KG1 (cell line): ENCODE measurements around the gene EFNA5.

Source experiments
- DNase-seq: peaks from one replicate; lab custom pipeline; 2025; lab: John Stamatoyannopoulos, UW

The EFNA5 gene

DNA sequence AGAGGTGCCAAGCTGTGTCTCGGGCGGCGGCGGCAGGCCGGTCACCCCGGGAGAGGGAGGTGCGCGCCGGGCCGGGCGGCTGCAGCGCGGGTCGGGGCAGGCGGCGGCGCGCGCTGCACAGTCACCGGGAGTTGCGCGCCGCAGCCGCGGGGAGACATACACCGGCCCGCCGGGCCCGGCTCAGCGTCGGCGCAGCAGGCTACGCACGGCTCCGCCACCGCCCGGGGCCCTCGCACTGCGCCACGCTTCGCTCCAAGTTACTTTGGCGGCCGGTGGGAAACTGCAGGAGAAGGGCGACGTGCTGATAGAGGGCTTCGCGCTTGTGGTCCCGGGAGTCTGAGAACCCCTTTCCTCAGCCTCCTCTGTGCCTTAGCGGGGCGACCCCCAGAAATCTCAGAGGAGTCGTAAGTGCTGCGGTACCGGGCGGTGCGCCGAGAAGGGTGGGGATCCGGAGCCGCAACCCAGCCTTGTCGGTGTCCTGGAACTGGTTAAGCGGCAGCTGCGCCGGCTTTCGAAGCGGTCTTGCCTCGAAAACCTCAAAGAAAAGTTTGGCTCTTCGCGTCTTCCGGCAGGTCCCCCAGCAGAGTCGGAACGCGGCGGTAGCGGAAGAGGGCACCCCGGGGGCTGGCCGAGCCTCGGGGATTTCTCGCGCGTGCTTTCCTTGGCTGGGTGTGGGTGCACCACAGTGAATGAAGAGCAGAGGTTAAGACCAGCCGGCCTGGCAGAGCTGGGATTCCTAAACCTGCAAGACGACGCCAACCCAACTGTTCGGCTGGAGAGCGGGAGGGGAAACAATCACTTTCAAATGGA, at the start of gene EFNA5:
EFNA5 (minus strand) TSS at position 6 of the 810 bp plus-strand sequence.
- DNase-seq = no peak

DNA sequence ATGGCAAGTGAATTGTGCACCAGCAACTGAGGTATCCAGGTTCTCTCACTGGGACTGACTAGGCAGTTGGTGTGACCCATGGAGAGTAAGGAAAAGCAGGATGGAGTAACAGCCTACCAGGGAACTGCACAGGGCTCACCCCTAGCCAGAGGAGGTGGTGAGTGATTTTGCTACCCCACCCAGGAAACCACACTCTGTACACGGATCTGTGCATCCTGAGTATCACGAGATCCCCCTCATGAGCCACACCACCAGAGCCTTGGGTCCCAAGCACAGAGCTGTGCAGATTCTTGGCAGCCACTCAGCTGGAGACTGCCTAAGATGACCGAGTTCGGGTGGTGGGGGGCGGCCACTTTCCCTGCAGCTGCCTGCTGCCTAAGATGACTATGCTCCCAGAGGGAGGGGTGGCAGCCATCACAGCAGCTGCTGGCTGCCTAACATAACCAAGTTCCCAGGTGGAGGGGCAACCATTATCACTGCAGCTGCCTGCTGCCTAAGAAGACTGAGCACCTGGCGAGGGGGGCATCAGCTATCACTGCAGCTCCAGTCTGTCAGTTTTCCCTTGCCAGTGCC, 48.4 kb upstream of the EFNA5 start:
- DNase-seq = no peak

DNA sequence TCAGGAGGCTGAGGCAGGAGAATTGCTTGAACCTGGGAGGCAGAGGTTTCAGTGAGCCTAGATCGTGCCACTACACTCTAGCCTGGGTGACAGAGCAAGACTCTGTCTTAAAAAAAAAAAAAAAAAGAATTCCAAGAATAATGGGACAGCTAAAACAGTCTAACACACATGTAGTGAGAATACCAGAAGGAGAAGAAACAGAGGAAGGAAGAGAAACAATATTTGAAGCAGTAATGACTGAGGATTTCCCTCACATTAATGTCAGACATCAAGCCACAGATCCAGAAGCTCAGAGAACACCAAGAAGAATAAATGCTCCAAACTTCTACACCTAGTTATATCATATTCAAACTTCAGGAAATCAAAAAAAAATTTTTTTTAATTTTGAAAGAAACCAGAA, 47.1 kb upstream of the EFNA5 start:
- DNase-seq = no peak

DNA sequence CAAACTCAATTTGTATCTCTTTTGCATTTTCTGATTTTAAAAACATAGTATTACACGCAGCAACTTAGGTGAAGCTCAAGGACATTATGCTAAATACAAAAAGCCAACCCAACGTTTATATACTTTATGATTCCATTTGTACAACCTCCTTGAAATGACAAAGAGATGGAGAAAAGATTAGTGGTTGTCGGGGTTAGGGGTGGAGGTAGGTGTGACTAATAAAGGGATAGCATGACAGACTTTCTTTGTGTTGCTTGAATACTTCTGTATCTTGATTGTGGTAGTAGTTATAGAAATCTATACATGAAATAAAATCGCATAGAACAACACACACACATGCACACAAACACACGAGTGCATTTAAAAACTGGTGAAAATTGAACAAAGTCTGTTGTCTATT, 42.5 kb upstream of the EFNA5 start:
- DNase-seq = no peak

DNA sequence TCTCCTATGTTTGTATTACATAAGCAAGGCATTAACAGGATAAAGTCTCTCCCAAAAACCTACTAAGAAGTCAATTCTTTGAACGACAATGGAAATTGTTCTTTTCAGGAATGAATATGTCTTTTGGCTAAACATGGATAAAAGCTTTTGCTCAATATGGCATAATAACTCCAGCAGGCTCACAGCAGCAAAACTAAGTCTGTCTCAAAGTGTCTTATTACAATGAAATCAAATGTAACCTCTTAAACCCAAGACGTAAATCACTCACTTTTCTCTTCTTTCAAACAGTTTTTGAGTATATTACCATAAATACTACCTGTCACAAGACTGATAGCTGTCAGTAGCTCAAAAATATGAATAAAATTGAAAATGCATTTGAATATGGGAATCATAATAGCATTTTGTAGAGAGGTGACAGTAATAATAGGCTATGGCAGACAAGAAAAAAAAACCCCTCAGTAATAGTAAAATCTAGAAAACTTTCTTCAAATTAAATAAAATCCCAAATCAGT, 41.7 kb upstream of the EFNA5 start:
- no peak for DNase-seq

DNA sequence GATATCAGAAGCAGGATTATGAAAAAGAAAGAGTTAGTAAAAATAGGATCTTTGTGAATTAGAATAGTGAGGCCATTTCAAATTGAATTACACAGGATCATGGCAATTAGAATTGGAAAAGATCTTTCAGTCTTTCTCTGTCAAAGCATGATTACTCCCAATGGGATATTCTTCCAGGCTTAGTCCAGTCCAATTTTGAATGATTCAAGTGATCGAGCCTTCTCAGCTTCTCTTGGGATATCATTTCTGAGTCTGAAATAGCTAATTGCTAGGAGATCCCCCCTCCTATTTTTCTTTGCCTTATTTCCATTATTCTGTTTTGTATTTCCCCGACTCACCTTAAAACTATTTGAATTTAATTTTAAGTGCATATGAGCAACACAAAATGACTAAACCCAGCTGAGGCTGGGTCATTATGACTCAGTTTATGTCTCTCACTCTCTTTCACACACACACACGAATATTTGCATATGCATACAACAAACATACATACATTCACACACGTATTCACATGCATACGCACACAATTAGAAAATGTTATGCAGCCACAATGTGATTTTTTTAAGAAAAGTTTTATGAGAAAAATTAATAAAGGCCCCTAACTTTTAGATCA, 34.8 kb upstream of the EFNA5 start:
- no peak for DNase-seq

DNA sequence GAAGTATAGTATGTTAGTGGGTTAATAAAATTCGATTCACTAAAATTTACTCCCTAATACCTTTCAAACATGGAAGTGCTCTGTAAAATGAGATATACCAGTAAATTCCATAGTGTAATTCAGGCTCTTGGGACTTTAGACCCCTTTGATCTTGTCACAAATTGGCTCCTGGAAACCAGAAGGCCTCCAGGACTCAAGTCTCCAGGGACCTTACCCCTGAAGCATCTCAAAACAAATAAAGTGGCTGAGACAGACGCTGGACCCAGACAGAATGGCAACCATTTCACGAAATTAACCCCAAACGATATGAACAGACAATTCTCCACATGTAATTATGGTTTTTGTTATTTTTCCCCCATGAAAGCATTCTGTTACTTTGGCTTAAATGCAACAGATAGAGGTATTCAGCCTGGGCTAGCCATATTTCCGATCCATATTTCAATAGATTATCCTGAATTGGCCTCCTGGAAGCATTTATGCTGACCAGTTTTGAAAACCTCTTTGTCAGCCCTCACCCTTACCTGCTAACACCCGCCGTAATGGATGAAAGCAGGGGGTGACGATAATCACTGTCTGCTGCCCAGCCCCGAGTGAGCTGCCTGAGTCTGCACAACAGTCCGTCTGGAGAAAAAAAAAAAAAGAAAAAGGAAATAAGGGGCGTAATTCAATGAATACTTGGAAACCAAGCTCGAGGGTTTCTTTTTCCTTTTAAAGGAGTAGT, 34.1 kb upstream of the EFNA5 start:
- DNase-seq = no peak

DNA sequence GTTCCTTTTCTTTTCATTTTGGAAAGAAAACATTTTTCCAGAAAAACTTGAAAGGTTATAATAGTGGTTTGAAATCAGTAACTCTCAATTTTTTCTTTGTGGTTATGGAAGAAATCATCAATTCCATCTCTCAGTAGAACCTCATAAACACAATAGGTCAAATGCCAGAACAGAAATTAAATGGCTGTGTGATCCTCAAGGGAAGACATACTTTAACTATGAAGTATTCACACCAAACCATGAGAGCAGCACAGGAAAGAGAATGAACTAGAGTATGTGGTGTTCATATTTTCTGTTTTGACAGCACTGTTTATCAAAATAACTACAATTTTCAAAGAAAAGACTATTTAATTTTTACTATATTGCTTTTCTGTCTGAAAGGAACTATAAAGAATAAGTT, 29.7 kb upstream of the EFNA5 start:
- DNase-seq = no peak

DNA sequence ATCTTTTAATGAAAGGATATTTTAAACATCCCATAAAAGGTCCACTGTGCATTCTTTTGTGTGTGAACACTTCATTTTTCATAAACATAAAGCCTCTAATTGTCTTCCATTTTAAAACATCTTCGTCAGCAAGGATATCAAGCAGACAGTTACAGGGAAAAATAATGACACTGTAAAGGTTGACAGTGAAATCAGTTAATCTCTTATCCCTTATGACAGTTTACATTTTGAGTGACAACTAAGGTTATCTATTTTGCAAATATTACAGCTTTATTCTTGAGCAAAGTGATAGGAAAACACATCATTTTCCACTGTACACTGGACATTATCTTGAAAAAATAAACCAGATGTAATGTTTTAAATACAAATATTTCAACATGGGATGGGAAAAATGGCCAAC, 28.7 kb upstream of the EFNA5 start:
- no peak for DNase-seq

DNA sequence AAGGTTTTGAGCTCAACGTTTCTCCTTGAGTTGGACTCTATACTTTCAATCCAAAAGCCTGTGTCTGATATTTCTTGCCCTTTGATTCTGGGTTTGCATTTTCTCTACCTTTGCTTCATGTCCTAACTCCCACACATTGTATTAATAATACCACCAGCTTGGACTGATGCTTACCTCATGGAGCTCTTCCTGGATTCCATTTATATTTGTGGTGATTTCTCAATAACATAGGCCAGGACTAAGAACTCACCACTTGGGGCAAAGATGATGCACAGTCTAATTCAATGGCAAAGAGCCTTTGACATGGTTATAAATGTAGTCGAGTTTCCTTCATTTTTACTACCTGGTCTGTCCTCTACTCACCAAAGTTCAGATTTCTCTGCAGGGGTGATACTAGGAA, 27.5 kb upstream of the EFNA5 start:
- DNase-seq = no peak

DNA sequence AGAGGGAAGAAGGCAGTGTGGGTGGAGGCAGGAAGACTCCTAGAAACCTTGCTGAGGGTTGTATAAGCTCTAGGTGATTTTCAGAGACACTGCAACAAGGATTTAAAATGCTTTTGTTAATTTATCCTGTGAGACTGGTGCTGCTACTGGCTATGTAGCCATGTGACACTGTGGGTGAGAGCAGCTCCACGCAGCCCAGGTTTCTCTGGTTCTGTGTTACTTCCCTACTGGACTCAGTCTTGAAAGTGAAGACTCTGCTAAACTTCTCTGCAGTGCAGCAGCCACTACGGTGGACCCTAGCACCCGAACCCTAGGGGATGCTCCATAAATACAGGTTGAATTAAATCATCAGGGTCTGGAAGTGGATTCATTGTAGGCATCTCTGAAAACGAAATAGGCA, 25.8 kb upstream of the EFNA5 start:
- DNase-seq = no peak

DNA sequence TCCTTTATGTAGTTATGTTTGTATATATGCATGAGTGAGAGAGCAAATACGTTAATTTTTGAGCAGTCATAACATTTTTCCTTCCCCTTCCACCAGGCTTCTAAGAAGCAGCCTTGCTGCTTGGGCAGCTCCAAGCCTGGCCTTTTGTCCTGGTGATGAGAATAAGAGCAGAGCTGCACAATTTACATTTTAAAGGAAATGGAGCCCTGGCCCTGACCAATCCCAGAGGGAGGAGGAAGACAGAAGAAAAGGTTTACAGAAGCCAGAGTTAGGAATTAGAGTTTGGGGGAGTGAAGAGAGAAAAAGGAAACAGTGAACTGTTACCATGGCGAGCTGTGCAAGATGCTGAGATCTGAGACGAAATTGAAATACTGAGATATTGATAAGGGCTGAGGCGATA, 25.3 kb upstream of the EFNA5 start:
- no peak for DNase-seq

DNA sequence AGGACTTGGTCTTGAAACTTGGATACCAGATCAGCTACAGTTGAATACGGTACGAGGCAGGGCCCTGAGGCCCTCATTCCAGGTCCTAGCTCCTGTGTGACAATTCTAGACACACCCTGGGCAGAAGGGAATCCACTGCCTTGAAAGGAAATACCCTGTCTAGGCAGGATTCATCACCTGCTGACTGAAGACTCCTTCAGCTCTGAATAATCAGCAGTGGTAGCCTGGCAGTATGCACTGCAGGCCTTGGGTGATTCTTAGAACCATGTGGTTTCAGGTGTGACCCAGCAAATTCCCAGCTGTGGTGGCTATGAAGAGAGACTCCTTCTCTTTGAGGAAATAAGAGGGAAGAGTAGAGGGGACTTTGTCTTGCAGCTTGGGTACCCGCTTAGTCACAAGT, 17.2 kb upstream of the EFNA5 start:
- no peak for DNase-seq

DNA sequence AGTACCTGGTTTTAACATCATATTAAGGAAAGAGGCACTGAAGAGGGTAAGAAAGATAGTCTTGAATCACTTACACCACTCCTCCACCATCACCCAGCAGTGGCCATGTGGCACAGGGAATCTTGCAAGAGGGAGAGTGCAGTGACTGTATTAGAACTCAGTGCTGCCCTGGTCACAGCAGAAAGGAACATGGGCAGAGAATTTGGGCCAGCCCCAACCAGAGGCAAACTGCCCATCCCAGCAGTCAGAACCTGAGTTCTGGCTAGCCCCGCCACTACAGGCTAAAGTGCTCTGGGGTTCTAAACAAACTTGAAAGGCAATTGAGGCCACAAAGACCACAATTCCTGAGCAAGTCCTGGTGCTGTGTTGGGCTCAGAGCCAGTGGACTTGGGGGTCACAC, 16.7 kb upstream of the EFNA5 start:
- no peak for DNase-seq

DNA sequence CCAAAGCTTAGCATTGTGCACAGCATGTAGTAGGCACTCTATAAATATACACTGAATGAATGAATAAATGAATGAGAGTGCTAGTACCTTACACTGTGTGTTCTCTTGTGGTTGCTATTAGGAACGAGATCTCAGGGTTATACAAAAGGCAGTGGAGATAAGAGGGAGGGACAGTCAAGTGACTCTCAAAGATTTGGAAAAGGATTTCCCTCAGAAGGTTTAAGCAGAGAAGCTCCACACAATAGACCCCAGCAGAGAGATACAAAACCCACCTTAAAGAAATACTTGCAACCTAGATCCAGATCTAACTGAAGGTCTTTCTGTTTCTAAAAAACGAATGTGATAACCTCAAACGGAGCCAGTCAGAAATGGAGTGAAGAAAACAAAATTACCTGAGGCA, 11.8 kb upstream of the EFNA5 start:
- no peak for DNase-seq

DNA sequence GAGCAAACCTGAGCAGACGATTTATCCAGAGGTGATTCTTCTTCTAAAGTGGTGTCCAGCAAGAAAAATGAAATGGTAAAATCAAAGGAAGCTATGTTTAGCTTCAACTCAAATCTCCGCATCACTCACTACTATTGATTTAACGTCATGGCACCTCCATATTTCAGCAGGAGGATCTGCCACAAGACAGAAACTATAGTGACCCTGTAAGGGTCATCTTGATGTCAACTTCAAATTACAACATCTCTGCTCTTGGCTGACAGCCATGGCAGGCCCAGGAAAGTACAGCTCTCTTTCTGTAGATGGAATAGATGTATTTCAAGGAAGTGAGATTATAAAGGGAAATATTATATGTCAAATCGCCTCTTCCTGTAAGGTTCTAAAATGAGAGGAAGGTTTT, 10.1 kb upstream of the EFNA5 start:
- DNase-seq = no peak

DNA sequence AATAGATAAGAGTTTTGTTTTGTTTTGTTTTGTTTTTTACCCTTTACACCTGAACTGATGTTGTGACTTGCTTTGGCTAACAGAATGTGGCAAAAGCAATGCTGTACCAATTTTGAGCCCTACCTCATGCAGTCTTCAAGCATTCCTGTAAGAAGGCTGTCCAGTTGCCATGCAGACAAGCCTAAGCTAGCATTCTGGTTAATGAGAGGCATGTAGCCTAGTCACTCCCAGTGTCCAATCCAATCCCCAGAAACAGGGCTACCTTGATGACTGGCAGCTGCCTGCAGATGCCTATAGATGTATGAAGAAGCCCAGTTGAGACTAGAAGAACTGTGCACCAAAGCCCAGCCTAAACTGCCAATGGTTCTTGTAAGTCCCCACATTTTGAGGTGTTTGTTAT, 9.4 kb upstream of the EFNA5 start:
- no peak for DNase-seq

DNA sequence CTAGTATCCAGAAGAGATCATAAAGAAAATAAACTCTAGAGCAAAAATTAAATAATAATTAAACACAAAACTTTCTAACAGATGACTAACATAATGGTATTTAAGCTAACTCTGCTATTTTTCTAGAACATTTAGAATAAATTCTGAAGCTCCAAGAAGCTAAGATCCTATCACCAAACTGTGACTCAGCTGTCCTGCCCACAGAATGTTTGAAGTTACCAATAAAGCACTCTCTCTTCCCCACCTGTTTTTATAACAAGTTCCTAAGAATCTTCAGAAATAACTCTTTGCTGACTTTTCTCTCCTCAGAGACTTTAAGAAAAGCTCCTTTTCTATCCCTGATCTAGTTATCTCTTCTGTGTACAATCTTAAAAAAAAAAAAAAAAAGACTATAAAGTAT, 6.0 kb upstream of the EFNA5 start:
- DNase-seq = no peak

DNA sequence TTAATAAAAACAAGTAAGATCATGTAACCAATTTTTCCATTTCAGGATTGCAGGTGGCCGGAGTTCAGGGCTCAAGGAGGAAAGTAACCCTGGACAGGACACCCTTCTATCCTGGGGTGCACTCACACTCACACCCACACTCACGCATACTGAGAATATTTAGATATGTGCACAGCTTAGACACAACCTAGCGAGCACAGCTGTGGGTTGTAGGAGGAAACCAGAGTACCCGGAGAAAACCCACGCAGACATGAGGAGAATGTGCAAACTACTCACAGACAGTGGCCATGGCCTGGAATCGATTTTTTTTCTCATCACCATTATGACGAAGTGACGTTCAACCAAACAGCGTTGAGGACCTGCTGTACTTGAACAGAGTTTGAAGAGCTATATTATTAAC, 4.5 kb upstream of the EFNA5 start:
- DNase-seq = no peak

DNA sequence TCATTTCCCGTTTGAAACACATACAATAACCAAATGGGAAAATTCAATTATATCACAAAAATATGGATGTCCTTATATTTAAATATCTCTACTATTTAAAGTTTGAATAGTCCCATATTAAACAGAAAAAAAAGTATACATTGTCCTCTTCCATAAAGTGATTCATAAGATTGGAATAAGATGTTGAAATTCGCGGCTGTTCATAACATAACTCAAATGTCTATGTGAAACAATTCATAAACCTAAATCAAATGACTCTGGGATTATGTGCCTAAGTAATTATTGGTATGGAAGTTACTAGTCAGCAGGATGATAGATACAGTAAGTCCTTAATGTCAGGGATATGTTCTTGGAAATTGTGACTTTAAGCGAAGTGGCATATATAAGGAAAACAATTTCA, 3.9 kb upstream of the EFNA5 start:
- no peak for DNase-seq

DNA sequence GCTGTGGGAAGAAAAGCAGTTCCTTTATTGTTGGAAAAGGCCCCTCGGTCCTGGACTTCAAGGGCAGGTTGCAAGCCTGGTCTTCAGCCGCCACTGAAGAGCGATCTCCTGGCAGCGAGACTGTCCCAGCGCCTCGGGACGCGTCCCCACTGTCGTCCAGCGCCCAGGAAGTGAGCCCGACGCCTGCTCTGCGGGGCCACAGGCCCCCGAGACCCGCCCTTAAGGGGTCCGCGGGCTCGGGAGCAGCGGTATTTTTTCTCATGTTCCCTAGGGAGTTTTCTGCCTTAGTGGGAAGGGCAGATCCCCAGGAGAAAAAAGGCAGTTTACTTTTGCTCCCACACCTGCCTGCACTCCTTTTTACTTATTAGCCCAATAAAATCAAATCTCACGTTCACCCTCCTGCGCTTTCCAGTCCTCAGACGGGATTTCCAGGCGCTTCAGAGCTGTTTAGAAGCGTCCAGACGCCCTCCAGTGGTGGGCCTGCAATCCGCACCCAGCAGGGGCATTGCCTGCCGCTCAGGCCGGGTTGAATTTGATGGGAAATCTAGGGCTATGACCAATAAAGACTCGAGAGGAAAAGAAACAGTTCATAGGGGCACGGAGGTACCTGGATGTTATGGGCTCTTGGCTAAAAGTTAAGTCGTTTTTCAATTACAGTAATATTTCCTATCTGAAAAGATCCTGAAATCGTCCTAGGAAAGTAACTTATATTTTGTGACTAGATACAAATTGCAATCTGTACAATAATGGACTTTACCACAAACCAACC, 2.8 kb upstream of the EFNA5 start:
- DNase-seq = peak; percentile 27

DNA sequence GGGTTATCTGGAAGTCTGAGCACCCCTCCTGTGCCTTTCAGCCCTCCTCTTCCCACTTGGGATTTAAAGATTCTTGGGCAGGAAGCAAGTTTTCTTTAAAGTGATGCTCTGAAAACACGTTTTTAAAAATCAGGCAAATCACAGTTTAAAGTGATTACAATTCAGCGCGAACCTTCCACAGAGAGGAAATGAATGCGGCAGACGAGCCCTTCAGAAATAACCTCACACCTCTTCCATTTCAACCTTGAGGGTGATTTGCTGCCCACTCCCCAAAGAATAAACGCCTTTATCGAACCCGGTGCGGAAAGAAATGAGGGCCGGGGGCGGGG, 2.3 kb upstream of the EFNA5 start:
- DNase-seq = no peak
